Lower lobe of right lung (tissue), 2 donors: Measurements from ENCODE around the gene CDCA7. TPM values are rescaled to one million over a fixed set of nuclear protein-coding genes. Genes with fewer than 3 reads are reported as not detected.
"Not testable (repeated sequence)": the region's sequence is repeated elsewhere in the genome, so short reads cannot be mapped to it uniquely, and the experiment has no call there.

Experiments used
- ATAC-seq, 2 donors: fragments of 200-7000 bp; cut with Tn5 transposase; one replicate each; pipeline ENCODE4 v1.9.1; 2020 to 2022; ENCODE audit warnings: mild to moderate bottlenecking in 2 of 2, moderate library complexity in 2 of 2
- DNase-seq: peaks from one replicate; pipeline ENCODE4 v3.0.0-alpha.2; 2020
- H3K27ac ChIP-seq: fragments of 200-600 bp; one replicate; pipeline ENCODE4 v1.8.0; 2022
- H3K27me3 ChIP-seq: fragments of 200-600 bp; one replicate; pipeline ENCODE4 v1.8.0; 2022; ENCODE audit warnings: low read depth
- H3K36me3 ChIP-seq: fragments of 200-600 bp; one replicate; pipeline ENCODE4 v1.8.0; 2022; ENCODE audit warnings: mild to moderate bottlenecking
- H3K4me1 ChIP-seq: fragments of 200-600 bp; one replicate; pipeline ENCODE4 v1.8.0; 2022
- H3K4me3 ChIP-seq: fragments of 200-600 bp; one replicate; pipeline ENCODE4 v1.8.0; 2022; ENCODE audit warnings: mild to moderate bottlenecking
- H3K9me3 ChIP-seq: fragments of 200-600 bp; one replicate; pipeline ENCODE4 v1.8.0; 2022
- intact Hi-C: fragments of 100-400 bp; cut with DNase I; formaldehyde crosslinking; loops from one replicate; pipeline ENCODE4 v1.11.0; 2022
- total RNA-seq: library from RNA; stranded (reverse); fragmentation: NEBNext Ultra II Directional; extraction: Animal tissue kit (Norgen Biotek cat#: 25700); gene quantifications from one replicate; pipeline ENCODE4 v1.2.1, GENCODE V29; 2021
- TF ChIP-seq, protein P1 (sequence below): fragments of 200-600 bp; IDR thresholded peaks from one replicate; pipeline ENCODE4 v1.8.0; 2022; ENCODE audit warnings: antibody characterized with exemption, mild to moderate bottlenecking
- donor health status: DM: no; HTN: yes; CAD: no; lungs with severe emphysema.

Gene CDCA7
- total RNA-seq, 1 donor from 2014 or later = 0.89 TPM

DNA sequence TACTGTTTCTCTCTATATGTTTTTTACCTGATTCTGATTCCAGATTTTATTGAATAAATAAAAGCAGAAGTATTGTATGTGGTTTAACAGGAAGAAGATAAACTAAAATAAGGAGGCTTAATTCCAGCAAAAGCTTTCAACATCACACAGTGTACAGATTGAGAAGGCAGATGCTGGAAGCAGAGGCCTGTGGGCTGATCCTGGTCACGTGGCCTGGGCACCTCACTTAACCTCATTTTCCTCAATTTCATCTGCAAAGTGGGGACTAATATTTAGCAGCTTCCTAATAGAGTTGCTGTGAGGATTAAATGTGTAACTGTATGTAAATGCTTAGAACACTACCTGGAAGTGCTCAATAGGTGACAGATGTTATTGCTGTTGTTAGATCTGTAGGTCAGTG lies 58.0 kb downstream of the CDCA7 start:
- Histone ChIP-seq H3K27me3 (peaks cover 5% of the 10 kb centered on the region), H3K4me3 (no peak overlapping the region), H3K36me3 (no peaks in the 10 kb centered on the region), H3K9me3 (no peaks in the 10 kb centered on the region), H3K4me1 (no peaks in the 10 kb centered on the region), H3K27ac (no peak overlapping the region)
- intact Hi-C loops = no loop called here
- DNase-seq (no peak), ATAC-seq (no peak)
- TF ChIP-seq, protein P1, sequence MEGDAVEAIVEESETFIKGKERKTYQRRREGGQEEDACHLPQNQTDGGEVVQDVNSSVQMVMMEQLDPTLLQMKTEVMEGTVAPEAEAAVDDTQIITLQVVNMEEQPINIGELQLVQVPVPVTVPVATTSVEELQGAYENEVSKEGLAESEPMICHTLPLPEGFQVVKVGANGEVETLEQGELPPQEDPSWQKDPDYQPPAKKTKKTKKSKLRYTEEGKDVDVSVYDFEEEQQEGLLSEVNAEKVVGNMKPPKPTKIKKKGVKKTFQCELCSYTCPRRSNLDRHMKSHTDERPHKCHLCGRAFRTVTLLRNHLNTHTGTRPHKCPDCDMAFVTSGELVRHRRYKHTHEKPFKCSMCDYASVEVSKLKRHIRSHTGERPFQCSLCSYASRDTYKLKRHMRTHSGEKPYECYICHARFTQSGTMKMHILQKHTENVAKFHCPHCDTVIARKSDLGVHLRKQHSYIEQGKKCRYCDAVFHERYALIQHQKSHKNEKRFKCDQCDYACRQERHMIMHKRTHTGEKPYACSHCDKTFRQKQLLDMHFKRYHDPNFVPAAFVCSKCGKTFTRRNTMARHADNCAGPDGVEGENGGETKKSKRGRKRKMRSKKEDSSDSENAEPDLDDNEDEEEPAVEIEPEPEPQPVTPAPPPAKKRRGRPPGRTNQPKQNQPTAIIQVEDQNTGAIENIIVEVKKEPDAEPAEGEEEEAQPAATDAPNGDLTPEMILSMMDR = no peak

DNA sequence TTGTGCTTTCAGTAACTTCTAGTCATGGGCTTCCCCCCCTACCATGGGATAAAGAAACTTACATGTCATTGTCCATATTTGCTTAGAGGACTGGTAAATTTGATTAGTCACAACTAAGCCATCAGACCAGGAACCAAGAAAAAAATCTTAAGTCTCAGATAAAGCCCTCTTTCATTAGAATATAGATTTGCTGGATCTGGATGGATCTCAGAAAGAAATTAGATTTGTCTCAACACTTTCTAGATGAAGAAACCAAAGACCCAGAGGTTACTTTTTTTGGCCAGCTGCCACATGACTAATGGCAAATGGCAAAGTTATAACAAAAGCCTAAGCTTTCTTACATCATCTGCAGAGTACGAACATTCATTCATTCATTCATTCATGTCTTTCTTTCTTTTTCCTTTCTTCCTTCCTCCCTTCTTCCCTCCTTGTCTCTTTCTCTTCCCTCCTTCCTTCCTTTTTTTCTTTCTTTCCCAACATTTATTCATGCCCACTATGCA lies 60.2 kb downstream of the CDCA7 start:
- Histone ChIP-seq H3K4me3 (no peak overlapping the region), H3K9me3 (no peaks in the 10 kb centered on the region), H3K4me1 (no peaks in the 10 kb centered on the region), H3K27ac (no peak overlapping the region), H3K36me3 (no peaks in the 10 kb centered on the region), H3K27me3 (peaks cover 5% of the 10 kb centered on the region)
- ATAC-seq (no peak), DNase-seq (no peak)
- TF ChIP-seq, protein P1 = no peak
- intact Hi-C loops = no loop called here

DNA sequence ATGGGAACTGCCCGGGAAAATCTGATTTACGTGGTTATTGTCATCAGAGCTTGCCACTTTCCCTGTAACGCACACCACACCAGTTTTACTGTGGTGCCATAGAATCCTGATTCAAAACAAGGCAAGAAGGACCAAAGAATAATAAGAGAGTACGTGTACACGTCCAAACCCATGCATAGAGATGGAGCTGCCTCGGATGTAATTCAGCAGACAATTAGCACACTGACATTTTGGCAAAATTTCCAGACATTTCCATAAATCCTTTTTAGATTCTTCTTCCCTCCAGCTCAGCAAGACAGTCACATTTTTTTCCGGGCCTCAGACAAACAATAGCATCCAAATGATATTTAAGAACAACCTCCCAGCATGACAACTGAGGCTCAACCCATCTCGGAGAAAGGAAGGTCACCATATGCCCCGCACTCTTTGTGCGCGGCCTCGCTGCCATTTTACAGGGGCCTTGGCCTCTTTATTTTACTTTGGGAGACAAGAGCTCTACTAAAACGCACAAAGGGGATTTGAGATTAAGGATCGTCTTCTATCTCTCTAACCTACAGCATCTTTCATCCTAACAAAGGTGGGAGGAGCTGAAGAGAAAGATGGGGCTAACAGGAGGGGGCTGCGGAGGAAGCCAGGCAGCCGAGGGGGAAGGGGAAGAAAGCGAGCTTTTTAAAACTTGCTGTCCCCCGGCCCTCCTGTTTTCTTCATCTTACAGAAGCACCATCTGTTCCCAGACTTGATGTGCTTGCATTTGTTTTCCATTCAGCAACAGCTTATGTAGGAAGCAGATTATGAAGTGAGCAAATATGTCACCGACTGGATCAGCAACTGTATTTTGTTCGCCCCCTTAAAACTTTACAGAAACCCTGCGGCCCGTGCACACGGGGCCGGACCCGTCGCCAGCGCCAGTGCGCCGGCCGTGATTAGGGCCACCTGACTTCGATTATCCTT lies 61.0 kb downstream of the CDCA7 start:
- Histone ChIP-seq H3K27ac (no peak overlapping the region), H3K4me1 (no peaks in the 10 kb centered on the region), H3K4me3 (no peak overlapping the region), H3K27me3 (peaks cover 5% of the 10 kb centered on the region), H3K9me3 (no peaks in the 10 kb centered on the region), H3K36me3 (no peaks in the 10 kb centered on the region)
- DNase-seq (no peak), ATAC-seq (no peak)
- intact Hi-C loops = no loop called here
- TF ChIP-seq, protein P1 = no peak

DNA sequence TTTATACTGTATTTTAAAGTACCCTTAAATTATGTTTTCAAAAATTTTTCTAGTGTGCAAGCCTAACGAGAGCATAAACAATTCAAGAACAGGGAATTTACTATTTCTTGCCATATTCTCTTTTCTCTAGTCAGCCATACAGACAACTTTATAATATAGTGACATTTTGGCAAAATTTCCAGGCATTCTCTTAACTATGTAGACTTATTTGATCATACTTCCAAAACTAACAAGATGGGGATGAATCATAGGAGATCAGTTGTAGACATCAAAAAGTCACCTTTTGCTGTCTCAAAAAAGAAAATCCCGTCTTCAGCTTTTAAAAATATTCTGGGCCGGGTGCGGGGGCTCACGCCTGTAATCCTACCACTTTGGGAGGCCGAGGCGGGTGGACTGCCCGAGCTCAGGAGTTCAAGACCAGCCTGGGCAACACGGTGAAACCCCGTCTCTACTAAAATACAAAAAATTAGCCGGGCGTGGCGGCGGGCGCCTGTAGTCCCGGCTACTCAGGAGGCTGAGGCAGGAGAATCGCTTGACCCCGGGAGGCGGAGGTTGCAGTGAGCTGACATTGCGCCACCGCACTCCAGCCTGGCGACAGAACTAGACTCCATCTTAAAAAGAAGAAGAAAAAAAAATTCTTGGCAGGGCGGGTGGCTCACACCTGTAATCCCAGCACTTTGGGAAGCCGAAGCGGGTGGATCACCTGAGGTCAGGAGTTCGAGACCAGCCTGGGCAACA lies 61.9 kb downstream of the CDCA7 start:
- H3K9me3 ChIP-seq, H3K27me3 ChIP-seq, intact Hi-C loops, H3K36me3 ChIP-seq, H3K27ac ChIP-seq, DNase-seq, H3K4me3 ChIP-seq, ATAC-seq, H3K4me1 ChIP-seq: not testable (repeated sequence)

DNA sequence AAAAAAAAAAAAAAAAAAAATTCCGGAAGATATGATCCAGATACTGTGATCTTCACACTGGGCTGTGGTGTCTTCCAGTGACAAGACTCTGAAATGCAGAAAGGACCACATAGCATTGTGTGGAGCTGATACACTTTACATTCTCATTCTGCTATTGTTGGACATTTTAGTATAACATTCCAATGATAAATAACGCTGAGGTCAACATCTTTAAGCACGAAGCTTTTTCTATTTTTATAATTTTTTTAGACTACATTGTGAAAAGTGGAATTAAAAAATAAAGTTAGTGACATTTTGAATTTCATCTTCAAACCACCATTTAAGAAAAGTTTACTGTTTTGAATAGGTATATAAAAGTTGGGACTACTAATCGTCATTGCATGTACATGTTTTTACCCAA lies 62.7 kb downstream of the CDCA7 start:
- no peak for DNase-seq
- ATAC-seq = no peak
- Histone ChIP-seq H3K4me3 (no peak overlapping the region), H3K36me3 (no peaks in the 10 kb centered on the region), H3K9me3 (no peaks in the 10 kb centered on the region), H3K27me3 (peaks cover 5% of the 10 kb centered on the region), H3K27ac (no peak overlapping the region), H3K4me1 (no peaks in the 10 kb centered on the region)
- intact Hi-C loops = no loop called here
- TF ChIP-seq, protein P1 = no peak

DNA sequence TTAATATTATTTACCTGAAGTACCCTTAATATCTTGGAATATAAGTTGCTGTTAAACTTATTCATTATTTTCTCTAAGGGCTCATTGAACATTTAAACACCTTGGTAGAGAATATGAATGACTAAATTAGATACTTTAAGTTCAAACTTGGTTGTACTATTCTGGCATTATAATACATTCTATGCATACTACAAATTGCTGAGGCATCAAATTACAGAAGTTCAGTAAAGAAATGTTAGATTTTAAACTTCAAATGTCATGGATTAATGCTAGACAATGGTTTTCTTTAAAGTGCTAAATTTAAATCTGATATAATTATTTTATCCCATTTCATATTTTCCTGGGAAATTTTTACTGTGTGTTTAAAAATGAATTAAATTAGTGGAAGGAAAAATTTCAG lies 63.1 kb downstream of the CDCA7 start:
- Histone ChIP-seq H3K4me3 (no peak overlapping the region), H3K9me3 (no peaks in the 10 kb centered on the region), H3K36me3 (no peaks in the 10 kb centered on the region), H3K27ac (no peak overlapping the region), H3K27me3 (peaks cover 6% of the 10 kb centered on the region), H3K4me1 (no peaks in the 10 kb centered on the region)
- TF ChIP-seq, protein P1 = no peak
- intact Hi-C loops = no loop called here
- no peak for ATAC-seq
- no peak for DNase-seq
